ENCODE measurements around the gene IFRD1. TPM values are rescaled to one million over a fixed set of nuclear protein-coding genes. Genes with fewer than 3 reads are reported as not detected.
"Not testable (repeated sequence)": the region's sequence is repeated elsewhere in the genome, so short reads cannot be mapped to it uniquely, and the experiment has no call there.

Gene IFRD1
- total and polyA plus RNA-seq, 2 experiments from 2014 or later, result 30.8 to 43.3 TPM

DNA sequence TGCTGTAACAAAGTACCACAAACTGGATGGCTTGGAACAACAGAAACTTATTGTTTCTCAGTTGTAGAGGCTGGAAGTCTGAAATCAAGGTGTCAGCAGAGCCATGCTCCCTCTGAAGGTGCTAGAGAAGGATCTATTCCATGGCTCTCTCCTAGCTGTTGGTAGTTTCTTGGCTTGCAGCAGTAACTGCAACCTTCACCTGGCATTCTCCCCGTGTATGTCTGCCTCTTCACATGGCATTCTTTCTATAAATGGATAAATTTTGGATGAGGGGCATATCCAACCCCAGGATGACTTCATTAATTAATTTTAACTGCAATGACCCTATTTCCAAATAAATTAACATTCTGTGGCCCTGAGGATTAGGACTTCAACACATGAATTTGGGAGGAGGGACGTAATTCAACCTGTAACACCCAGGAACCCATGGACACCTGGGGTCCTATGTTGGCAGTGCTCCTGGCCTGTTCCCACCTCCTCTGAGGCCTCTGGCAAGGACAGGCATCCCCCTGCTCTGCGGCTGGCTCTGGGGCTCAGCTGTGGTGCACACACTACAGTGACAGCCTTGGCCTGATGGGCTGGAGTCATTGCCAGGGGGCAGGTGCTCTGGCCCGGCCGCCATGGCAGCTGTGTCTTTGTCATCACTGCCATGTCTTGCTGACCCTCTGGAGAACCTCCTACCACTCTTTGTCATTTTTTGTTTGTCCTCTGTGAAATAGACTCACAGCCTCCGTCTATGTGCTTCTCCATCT lies 61.4 kb downstream of the IFRD1 start:
- Histone ChIP-seq H3K4me3 (no peak overlapping the region), H3K36me3 (no peaks in the 10 kb centered on the region), H3K27me3 (peaks cover 3% of the 10 kb centered on the region), H3K9me3 (ENCODE audit: low read depth) (no peaks in the 10 kb centered on the region), H3K27ac (no peak overlapping the region), H3K4me1 (ENCODE audit: low read depth) (no peaks in the 10 kb centered on the region)
- TF ChIP-seq, protein P1, sequence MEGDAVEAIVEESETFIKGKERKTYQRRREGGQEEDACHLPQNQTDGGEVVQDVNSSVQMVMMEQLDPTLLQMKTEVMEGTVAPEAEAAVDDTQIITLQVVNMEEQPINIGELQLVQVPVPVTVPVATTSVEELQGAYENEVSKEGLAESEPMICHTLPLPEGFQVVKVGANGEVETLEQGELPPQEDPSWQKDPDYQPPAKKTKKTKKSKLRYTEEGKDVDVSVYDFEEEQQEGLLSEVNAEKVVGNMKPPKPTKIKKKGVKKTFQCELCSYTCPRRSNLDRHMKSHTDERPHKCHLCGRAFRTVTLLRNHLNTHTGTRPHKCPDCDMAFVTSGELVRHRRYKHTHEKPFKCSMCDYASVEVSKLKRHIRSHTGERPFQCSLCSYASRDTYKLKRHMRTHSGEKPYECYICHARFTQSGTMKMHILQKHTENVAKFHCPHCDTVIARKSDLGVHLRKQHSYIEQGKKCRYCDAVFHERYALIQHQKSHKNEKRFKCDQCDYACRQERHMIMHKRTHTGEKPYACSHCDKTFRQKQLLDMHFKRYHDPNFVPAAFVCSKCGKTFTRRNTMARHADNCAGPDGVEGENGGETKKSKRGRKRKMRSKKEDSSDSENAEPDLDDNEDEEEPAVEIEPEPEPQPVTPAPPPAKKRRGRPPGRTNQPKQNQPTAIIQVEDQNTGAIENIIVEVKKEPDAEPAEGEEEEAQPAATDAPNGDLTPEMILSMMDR (IDR thresholded peaks at IDR 0.05; ENCODE audit: low read depth, low read length), result no peak
- no peak for DNase-seq (ENCODE audit: low read depth in 1 of 2, low spot score in 1 of 2)

- no peak overlapping the region for H3K4me3 ChIP-seq
- peaks cover 3% of the 10 kb centered on the region for H3K27me3 ChIP-seq
- H3K27ac ChIP-seq, result no peak overlapping the region
- no peak for DNase-seq (ENCODE audit: low read depth in 1 of 2, low spot score in 1 of 2)
- no peaks in the 10 kb centered on the region for H3K36me3 ChIP-seq
- TF ChIP-seq, protein P1 (IDR thresholded peaks at IDR 0.05; ENCODE audit: low read depth, low read length), result no peak
- H3K9me3 ChIP-seq (ENCODE audit: low read depth), result no peaks in the 10 kb centered on the region
- H3K4me1 ChIP-seq (ENCODE audit: low read depth), result no peaks in the 10 kb centered on the region
Observed at GRCh38 chr7:112512451-112513210, 62.4 kb downstream of the IFRD1 start.

- peaks cover 3% of the 10 kb centered on the region for H3K27me3 ChIP-seq
- H3K4me1 ChIP-seq (ENCODE audit: low read depth), result no peaks in the 10 kb centered on the region
- H3K9me3 ChIP-seq (ENCODE audit: low read depth), result no peaks in the 10 kb centered on the region
- TF ChIP-seq, protein P1 (IDR thresholded peaks at IDR 0.05; ENCODE audit: low read depth, low read length), result no peak
- no peak overlapping the region for H3K27ac ChIP-seq
- DNase-seq (ENCODE audit: low read depth in 1 of 2, low spot score in 1 of 2), result no peak
- no peak overlapping the region for H3K4me3 ChIP-seq
- no peaks in the 10 kb centered on the region for H3K36me3 ChIP-seq
Observed at GRCh38 chr7:112515989-112516388, 65.7 kb downstream of the IFRD1 start.

DNA sequence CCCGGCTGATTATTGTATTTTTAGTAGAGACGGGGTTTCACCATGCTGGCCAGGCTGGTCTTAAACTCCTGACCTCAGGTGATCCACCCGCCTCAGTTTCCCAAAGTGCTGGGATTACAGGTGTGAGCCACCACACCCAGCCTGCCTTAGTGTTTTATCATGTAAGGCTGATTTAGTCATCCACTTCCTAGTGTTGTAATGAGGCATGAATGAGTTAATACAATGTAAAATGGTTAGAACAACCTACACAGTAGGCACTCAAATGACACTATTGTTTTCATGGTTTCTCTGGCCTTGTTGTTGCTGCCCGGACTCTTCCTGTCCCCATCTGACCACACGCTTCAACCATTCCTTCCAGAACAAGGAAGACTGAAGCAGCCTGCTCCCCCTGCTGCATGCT lies 66.2 kb downstream of the IFRD1 start:
- H3K4me1 ChIP-seq (ENCODE audit: low read depth); H3K27me3 ChIP-seq; H3K4me3 ChIP-seq; H3K36me3 ChIP-seq; H3K27ac ChIP-seq; DNase-seq (ENCODE audit: low read depth in 1 of 2, low spot score in 1 of 2); H3K9me3 ChIP-seq (ENCODE audit: low read depth): not testable (repeated sequence)

- H3K27ac ChIP-seq, result no peak overlapping the region
Observed at GRCh38 chr7:112517487-112517886, 67.2 kb downstream of the IFRD1 start.

More at GRCh38 chr7:112517487-112517886, 67.2 kb downstream of the IFRD1 start:
- no peaks in the 10 kb centered on the region for H3K27me3 ChIP-seq
- no peak for DNase-seq (ENCODE audit: low read depth in 1 of 2, low spot score in 1 of 2)
- H3K9me3 ChIP-seq (ENCODE audit: low read depth), result no peaks in the 10 kb centered on the region
- H3K4me1 ChIP-seq (ENCODE audit: low read depth), result no peaks in the 10 kb centered on the region
- H3K36me3 ChIP-seq, result no peaks in the 10 kb centered on the region
- no peak overlapping the region for H3K4me3 ChIP-seq
- TF ChIP-seq, protein P1 (IDR thresholded peaks at IDR 0.05; ENCODE audit: low read depth, low read length), result no peak
